ENCODE data around the gene PTPRJ.

DNA sequence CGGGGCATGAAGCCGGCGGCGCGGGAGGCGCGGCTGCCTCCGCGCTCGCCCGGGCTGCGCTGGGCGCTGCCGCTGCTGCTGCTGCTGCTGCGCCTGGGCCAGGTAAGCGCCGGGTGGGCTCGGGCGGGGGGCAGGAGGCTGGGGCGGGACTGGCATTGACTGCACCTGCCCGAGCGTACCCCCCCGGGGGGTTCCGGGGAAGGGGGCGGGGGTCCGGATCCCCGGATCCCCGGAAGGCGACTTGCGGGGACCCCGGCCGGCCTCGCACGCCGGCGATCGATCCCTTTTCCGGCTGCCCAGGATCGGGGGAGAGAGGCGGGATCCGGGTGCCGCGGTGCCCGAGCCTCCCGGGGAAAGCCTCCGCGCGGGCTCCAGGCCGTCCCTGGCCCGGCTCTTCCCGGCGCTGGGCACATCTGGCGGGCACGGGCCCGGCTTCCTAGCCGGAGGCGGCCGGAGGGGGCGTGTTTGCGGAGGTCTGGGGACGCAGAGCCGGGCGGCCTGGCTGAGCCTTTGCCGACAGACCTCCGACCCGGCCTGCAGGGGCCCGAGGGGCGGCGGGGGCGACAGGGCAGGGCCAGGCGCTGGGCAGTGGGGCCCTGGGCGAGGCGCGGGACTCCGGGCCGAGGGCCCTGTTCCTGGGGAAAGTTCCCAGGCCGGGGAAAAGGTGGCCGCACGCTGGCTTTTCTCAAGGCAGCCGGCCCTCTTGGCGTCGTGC is 705 bp downstream of the PTPRJ start:
- TF ChIP-seq, protein P1, sequence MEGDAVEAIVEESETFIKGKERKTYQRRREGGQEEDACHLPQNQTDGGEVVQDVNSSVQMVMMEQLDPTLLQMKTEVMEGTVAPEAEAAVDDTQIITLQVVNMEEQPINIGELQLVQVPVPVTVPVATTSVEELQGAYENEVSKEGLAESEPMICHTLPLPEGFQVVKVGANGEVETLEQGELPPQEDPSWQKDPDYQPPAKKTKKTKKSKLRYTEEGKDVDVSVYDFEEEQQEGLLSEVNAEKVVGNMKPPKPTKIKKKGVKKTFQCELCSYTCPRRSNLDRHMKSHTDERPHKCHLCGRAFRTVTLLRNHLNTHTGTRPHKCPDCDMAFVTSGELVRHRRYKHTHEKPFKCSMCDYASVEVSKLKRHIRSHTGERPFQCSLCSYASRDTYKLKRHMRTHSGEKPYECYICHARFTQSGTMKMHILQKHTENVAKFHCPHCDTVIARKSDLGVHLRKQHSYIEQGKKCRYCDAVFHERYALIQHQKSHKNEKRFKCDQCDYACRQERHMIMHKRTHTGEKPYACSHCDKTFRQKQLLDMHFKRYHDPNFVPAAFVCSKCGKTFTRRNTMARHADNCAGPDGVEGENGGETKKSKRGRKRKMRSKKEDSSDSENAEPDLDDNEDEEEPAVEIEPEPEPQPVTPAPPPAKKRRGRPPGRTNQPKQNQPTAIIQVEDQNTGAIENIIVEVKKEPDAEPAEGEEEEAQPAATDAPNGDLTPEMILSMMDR (IDR thresholded peaks at IDR 0.05), result no peak
- no peak for TF ChIP-seq POLR2A (IDR thresholded peaks at IDR 0.05)

Data from breast epithelium (tissue), 3 donors.